Measurements from ENCODE around the gene ZNF699.
"Not testable (repeated sequence)": the region's sequence is repeated elsewhere in the genome, so short reads cannot be mapped to it uniquely, and the experiment has no call there.

ZNF699 gene

GRCh38 chr19:9309139-9309973 is at the start of gene ZNF699:
Gene ZNF699, minus strand, starts transcription at chr19:9309838. Its CDS starts 4,719 bp downstream, at chr19:9305119.
- peak; percentile 96 for DNase-seq

DNA sequence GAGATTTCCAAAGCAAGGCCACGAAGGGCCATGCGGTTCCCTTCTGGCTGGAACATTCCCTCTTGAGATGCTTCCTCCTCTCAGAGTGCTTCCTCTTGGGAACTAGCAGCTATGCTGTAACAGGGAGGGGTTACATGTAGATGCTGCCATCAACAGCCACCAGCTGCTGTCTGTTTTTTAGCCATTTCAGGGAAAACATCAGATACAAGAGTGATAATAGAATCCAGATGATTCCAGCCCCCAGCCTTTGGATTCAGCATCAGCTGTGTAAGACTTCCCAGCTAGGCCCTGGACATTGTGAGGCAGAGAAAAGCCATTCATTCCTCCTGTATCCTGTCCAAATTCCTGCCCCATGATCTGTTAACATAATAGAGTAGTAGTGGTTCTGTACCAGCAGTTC is 45.0 kb upstream of the ZNF699 start:
- no peak for DNase-seq

- no peak for DNase-seq
These were observed 43.4 kb upstream of the ZNF699 start for GRCh38 chr19:9353011-9353410.

DNA sequence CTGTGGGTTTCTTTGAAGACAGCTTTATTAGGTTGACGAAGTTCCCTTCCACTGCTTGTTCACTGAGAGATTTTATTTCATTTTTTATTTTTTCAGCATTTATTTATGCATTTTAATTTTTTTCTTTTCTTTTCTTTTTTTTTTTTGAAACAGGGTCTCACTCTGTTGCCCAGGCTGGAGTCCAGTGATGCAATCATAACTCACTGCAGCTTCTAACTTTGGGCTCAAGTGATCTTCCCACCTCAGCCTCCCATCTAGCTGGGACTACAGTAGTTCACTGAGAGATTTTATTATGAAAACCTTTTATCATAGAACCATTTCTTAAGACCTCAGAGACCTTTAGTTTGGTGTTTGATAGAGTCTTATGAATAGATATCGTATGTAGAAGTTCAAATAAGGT is 42.9 kb upstream of the ZNF699 start:
- no peak for DNase-seq

GRCh38 chr19:9348671-9349070 is 39.0 kb upstream of the ZNF699 start:
- no peak for DNase-seq

GRCh38 chr19:9348253-9348652 is 38.6 kb upstream of the ZNF699 start:
- DNase-seq, result no peak

DNA sequence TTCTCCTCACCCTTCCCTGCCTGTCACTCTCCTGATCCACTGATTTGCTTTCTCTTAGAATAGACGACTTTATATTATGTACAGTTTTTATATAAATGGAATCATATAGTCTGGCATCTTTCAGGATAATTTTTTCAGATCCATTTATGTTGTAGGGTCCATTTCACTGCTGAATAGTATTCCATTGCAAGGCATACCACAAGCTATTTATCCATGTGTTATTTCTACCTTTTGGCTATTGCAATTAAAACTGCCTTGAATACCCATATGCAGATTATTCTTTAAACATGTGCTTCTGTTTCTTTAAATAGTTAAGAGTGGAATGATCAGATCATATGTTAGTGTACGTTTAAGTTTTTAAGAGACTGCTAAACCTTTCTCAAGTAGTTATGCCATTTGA is 35.4 kb upstream of the ZNF699 start:
- DNase-seq, result no peak

DNA sequence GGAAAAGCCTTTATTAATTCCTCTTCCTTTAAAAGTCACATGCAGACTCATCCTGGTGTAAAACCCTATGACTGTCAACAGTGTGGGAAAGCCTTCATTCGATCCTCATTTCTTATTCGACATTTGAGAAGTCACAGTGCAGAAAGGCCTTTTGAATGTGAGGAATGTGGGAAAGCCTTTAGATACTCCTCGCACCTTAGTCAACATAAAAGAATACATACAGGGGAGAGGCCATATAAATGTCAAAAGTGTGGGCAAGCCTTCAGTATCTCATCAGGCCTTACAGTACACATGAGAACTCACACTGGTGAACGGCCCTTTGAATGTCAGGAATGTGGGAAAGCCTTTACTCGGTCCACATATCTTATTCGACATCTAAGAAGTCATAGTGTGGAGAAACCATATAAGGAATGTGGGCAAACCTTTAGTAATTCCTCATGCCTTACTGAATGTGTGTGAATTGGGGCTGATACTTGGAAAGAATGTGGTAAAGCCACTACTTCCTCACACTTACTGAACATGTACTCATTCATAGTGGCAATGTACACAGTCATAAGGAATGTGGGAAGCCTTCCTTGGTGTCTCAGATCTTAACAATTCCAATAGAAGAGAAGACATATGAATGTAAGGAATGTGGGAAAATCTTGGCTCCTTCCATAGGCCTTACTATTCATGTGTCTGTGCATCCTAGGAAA is 33.1 kb upstream of the ZNF699 start:
- DNase-seq, result no peak

DNA sequence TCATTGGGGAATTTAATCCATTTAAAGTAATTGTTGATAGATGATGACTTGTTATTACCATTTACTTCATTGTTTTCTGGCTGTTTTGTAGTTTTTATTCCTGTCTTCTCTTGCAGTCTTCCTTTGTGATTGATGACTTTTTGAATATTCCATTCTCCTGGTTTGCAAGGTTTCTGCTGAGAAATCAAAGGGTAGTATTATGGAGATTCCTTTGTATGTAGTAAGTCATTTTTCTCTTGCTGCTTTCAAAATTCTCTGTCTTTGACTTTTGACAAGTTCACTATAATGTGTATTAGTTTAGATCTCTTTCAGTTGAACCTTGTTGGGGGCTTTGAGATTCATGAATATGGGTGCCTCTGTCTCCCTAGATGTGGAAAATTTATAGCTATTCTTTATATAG is 20.4 kb upstream of the ZNF699 start:
- DNase-seq, result no peak

- no peak for DNase-seq
These were observed 14.9 kb upstream of the ZNF699 start for GRCh38 chr19:9324584-9324962.

GRCh38 chr19:9323919-9324583 is 14.4 kb upstream of the ZNF699 start, which contains the start of gene ZNF559:
Gene ZNF559, plus strand, starts transcription at chr19:9324179. Its CDS starts 14,371 bp downstream, at chr19:9338550.
- DNase-seq, result peak; percentile 94

DNA sequence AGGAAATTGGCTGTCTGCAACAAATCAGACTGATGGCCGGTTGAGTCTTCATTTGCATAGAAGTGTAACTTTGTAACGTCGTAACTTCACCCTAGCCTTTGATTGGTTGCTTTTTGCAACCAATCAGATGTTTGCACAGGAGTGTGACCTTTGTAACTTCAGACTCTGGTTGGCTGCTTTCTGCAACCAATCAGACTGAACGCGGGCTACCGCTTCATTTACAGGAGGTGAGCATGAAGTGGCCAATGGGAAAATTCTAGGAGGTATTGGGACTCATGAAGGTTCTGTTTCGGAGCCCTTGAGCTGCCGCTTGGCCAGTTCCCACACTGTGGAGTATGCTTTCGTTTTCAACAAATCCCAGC is 13.9 kb upstream of the ZNF699 start:
- peak; percentile 78 for DNase-seq

DNA sequence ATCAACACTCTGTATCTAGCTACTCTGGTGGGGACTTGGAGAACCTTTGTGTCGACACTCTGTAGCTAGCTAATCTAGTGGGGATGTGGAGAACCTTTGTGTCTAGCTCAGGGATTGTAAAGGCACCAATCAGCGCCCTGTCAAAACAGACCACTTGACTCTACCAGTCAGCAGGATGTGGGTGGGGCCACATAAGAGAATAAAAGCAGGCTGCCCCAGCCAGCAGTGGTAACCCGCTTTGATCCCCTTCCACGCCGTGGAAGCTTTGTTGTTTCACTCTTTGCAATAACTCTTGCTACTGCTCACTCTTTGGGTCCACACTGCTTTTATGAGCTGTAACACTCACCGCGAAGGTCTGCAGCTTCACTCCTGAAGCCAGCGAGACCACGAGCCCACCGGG is 12.6 kb upstream of the ZNF699 start:
- not testable (repeated sequence) for DNase-seq

DNA sequence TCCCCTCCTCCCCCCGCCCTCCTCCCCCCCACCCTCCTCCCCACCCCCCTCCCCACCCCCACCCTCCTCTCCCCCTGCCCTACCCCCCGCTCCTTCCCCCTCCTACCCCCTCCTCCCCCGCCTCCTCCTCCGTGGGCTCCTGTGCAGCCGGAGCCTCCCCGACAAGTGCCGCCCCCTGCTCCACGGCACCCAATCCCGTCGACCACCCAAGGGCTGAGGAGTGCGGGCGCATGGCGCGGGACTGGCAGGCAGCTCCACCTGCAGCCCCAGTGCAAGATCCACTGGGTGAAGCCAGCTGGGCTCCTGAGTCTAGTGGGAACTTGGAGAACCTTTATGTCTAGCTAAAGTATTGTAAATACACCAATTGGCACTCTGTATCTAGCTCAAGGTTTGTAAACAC is 12.1 kb upstream of the ZNF699 start:
- DNase-seq, result not testable (repeated sequence)

GRCh38 chr19:9321338-9321737 is 11.7 kb upstream of the ZNF699 start:
- no peak for DNase-seq

DNA sequence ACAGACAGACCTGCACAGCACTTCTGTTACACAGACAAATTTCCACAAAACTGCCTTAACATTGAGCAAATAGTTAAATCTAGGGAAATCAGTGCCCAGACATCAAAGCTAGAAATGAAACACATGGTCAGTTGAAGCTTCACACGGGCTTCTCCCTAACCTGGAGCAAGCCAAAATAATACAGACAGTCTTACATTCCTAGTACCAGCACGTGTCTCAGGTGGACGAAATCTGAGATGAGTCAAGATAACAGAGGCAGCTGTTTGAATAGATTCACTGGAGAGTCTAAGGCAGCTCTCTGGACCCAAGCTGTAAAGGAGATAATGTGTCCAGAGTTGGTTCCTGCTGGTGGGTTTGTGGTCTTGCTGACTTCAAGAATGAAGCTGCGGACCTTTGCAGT is 4.1 kb upstream of the ZNF699 start:
- DNase-seq, result no peak

- DNase-seq, result peak; percentile 93
These were observed 372 bp upstream of the ZNF699 start for GRCh38 chr19:9309974-9310446.

- no peak for DNase-seq
These were observed 1.4 kb downstream of the ZNF699 start for GRCh38 chr19:9308091-9308770.

- DNase-seq, result no peak
These were observed 3.2 kb downstream of the ZNF699 start for GRCh38 chr19:9306443-9306842.

- DNase-seq, result no peak
These were observed 13.3 kb downstream of the ZNF699 start for GRCh38 chr19:9296336-9296735.

DNA sequence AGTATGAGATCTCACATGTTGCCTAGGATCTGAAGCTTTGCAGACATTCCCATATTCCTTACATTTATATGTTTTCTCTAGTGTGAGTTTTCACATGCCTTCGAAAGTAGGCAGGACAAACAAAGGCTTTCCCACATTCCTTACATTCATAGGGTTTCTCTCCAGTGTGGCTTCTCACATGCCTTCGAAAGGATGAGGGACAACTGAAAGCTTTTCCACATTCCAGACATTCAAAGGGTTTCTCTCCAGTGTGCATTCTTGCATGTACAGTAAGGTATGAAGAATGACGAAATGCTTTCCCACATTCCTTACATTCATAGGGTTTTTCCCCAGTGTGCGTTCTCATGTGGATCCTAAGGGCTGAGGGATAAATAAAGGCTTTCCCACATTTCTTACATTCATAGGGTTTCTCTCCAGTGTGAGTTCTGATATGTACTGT is 14.2 kb downstream of the ZNF699 start:
- DNase-seq, result no peak

- DNase-seq, result no peak
These were observed 20.3 kb downstream of the ZNF699 start for GRCh38 chr19:9289231-9289884.
